H9 (cell line): ENCODE measurements around the gene SLC17A2. TPM values are rescaled to one million over a fixed set of nuclear protein-coding genes. Genes with fewer than 3 reads are reported as not detected.

Experiments
- DNase-seq: peaks from one replicate; pipeline ENCODE4 v3.0.0-alpha.2; 2017
- H2AFZ ChIP-seq: one replicate; pipeline ENCODE4 v1.6.1; 2013; ENCODE audit warnings: mild to moderate bottlenecking, low read length, control low read depth, moderate library complexity
- H2AK5ac ChIP-seq: 2 replicates; pipeline ENCODE4 v1.6.1; 2013; ENCODE audit warnings: low read length, control low read depth, mixed read lengths; ENCODE audit not compliant: insufficient read length
- H2BK120ac ChIP-seq: one replicate; pipeline ENCODE4 v1.6.1; 2013; ENCODE audit warnings: low read depth, mild to moderate bottlenecking, low read length, control low read depth, inconsistent platforms; ENCODE audit not compliant: poor library complexity, severe bottlenecking
- H2BK12ac ChIP-seq: 2 replicates; pipeline ENCODE4 v1.6.1; 2013; ENCODE audit warnings: low read length, control low read depth, mixed read lengths, low read depth; ENCODE audit not compliant: insufficient read length
- H2BK15ac ChIP-seq: 2 replicates; pipeline ENCODE4 v1.6.1; 2013; ENCODE audit warnings: low read depth, low read length, control low read depth
- H2BK20ac ChIP-seq: one replicate; pipeline ENCODE4 v1.6.1; 2013; ENCODE audit warnings: low read depth, mild to moderate bottlenecking, low read length, control low read depth, inconsistent platforms; ENCODE audit not compliant: poor library complexity, severe bottlenecking
- H2BK5ac ChIP-seq: 2 replicates; pipeline ENCODE4 v1.6.1; 2013; ENCODE audit warnings: low read length, control low read depth, mixed read lengths; ENCODE audit not compliant: insufficient read length
- H3K14ac ChIP-seq: 2 replicates; pipeline ENCODE4 v1.6.1; 2013; ENCODE audit warnings: low read length, control low read depth; ENCODE audit not compliant: insufficient read depth
- H3K18ac ChIP-seq: 2 replicates; pipeline ENCODE4 v1.6.1; 2013; ENCODE audit warnings: low read depth, mild to moderate bottlenecking, mixed read lengths, low read length, control low read depth; ENCODE audit not compliant: insufficient read length
- H3K23ac ChIP-seq: 2 replicates; pipeline ENCODE4 v1.6.1; 2013; ENCODE audit warnings: low read length, control low read depth, mixed read lengths, low read depth; ENCODE audit not compliant: insufficient read length
- H3K23me2 ChIP-seq: 2 replicates; pipeline ENCODE4 v1.6.1; 2013; ENCODE audit warnings: low read depth, mild to moderate bottlenecking, mixed read lengths, low read length, control low read depth; ENCODE audit not compliant: insufficient read length, poor library complexity, severe bottlenecking
- H3K27ac ChIP-seq: 2 replicates; pipeline ENCODE4 v1.5.1; 2013; ENCODE audit warnings: low read length, control low read depth, mixed read lengths, low read depth; ENCODE audit not compliant: insufficient read length
- H3K27me3 ChIP-seq: 2 replicates; pipeline ENCODE4 v1.6.1; 2013; ENCODE audit warnings: low read length, control low read depth, inconsistent platforms; ENCODE audit not compliant: insufficient read depth
- H3K4ac ChIP-seq: 2 replicates; pipeline ENCODE4 v1.6.1; 2013; ENCODE audit warnings: low read depth, mild to moderate bottlenecking, control low read depth, inconsistent platforms, low read length, moderate library complexity
- H3K4me1 ChIP-seq: 2 replicates; pipeline ENCODE4 v1.6.1; 2013; ENCODE audit warnings: low read length, control low read depth, inconsistent platforms; ENCODE audit not compliant: insufficient read depth
- H3K4me2 ChIP-seq: 2 replicates; pipeline ENCODE4 v1.6.1; 2013; ENCODE audit warnings: low read length, control low read depth, mixed read lengths; ENCODE audit not compliant: insufficient read length, insufficient read depth
- H3K56ac ChIP-seq: 2 replicates; pipeline ENCODE4 v1.6.1; 2013; ENCODE audit warnings: low read depth, mild to moderate bottlenecking, mixed read lengths, low read length, control low read depth; ENCODE audit not compliant: insufficient read length
- H3K79me1 ChIP-seq: 2 replicates; pipeline ENCODE4 v1.6.1; 2013; ENCODE audit warnings: low read depth, mild to moderate bottlenecking, moderate library complexity, low read length, control low read depth, inconsistent platforms; ENCODE audit not compliant: insufficient read depth, poor library complexity, severe bottlenecking
- H3K79me2 ChIP-seq: 2 replicates; pipeline ENCODE4 v1.6.1; 2013; ENCODE audit warnings: low read length, control low read depth, inconsistent platforms; ENCODE audit not compliant: insufficient read depth
- H3K9ac ChIP-seq: 2 replicates; pipeline ENCODE4 v1.6.1; 2013; ENCODE audit warnings: low read length, control low read depth, mixed read lengths; ENCODE audit not compliant: insufficient read length; ENCODE audit errors: extremely low read depth
- H3K9me3 ChIP-seq: one replicate; pipeline ENCODE4 v1.6.1; 2013; ENCODE audit warnings: low read depth, low read length, inconsistent platforms; ENCODE audit not compliant: control insufficient read depth
- H3T11ph ChIP-seq: one replicate; pipeline ENCODE4 v1.6.1; 2013; ENCODE audit warnings: mild to moderate bottlenecking, low read length, control low read depth, inconsistent platforms
- H4K20me1 ChIP-seq: one replicate; pipeline ENCODE4 v1.6.1; 2013; ENCODE audit not compliant: control insufficient read depth, insufficient read length, insufficient read depth
- H4K5ac ChIP-seq: 2 replicates; pipeline ENCODE4 v1.6.1; 2013; ENCODE audit warnings: low read depth, mild to moderate bottlenecking, mixed read lengths, low read length, control low read depth; ENCODE audit not compliant: insufficient read length
- H4K8ac ChIP-seq: replicated peaks from 2 replicates; pipeline ENCODE4 v1.6.1; 2013; ENCODE audit warnings: low read length, control low read depth, mixed read lengths, low read depth; ENCODE audit not compliant: insufficient read length
- H4K91ac ChIP-seq: 2 replicates; pipeline ENCODE4 v1.6.1; 2013; ENCODE audit warnings: low read depth, mild to moderate bottlenecking, moderate library complexity, mixed read lengths, low read length, control low read depth; ENCODE audit not compliant: insufficient read length
- H3K27ac Mint-ChIP-seq, 3 experiments: 2 replicates in 2 of 3; 3 replicates in 1 of 3; pipeline ENCODE4 v1.8.0; 2020 to 2021; ENCODE audit warnings: mixed read lengths in 3 of 3, mild to moderate bottlenecking in 1 of 3, moderate library complexity in 1 of 3
- H3K27me3 Mint-ChIP-seq: 2 replicates; pipeline ENCODE4 v1.8.0; 2021; ENCODE audit warnings: low read depth, mild to moderate bottlenecking, moderate library complexity, mixed read lengths
- H3K36me3 Mint-ChIP-seq, 3 experiments: 2 replicates in 2 of 3; 3 replicates in 1 of 3; pipeline ENCODE4 v1.8.0; 2020 to 2021; ENCODE audit warnings: low read depth in 3 of 3, mixed read lengths in 3 of 3; ENCODE audit not compliant: insufficient read depth in 1 of 3
- H3K4me1 Mint-ChIP-seq, 2 experiments: 2 replicates each; pipeline ENCODE4 v1.8.0; 2020; ENCODE audit warnings: mixed read lengths in 2 of 2
- H3K4me3 Mint-ChIP-seq, 2 experiments: 2 replicates in 1 of 2; 3 replicates in 1 of 2; pipeline ENCODE4 v1.8.0; 2020 to 2021; ENCODE audit warnings: mild to moderate bottlenecking in 2 of 2, mixed read lengths in 2 of 2, moderate library complexity in 1 of 2
- H3K9me3 Mint-ChIP-seq, 2 experiments: 2 replicates in 1 of 2; 3 replicates in 1 of 2; pipeline ENCODE4 v1.8.0; 2020; ENCODE audit warnings: mild to moderate bottlenecking in 2 of 2, mixed read lengths in 2 of 2, moderate library complexity in 1 of 2
- WGBS: extraction: QIAGEN DNeasy Blood & Tissue Kit; methylation state at CpG from one replicate; pipeline ENCODE4 v1.1.7; 2013; ENCODE audit warnings: missing lambda C conversion rate, low lambda C conversion rate, mixed read lengths; ENCODE audit not compliant: insufficient read length; ENCODE audit errors: extremely low coverage; 5-methylcytosine and 5-hydroxymethylcytosine counted together
- total RNA-seq: library from RNA; stranded (reverse); gene quantifications from 2 replicates; pipeline ENCODE4 v1.2.1, GENCODE V29; 2021
- TF ChIP-seq, protein P1 (sequence below): fragments of 200-600 bp; sonication (generic); conservative IDR thresholded peaks from 3 replicates; pipeline ENCODE4 v1.8.0; 2021; ENCODE audit warnings: antibody characterized with exemption, mild to moderate bottlenecking

SLC17A2 gene
- total RNA-seq, 1 experiment from 2014 or later = not detected

DNA sequence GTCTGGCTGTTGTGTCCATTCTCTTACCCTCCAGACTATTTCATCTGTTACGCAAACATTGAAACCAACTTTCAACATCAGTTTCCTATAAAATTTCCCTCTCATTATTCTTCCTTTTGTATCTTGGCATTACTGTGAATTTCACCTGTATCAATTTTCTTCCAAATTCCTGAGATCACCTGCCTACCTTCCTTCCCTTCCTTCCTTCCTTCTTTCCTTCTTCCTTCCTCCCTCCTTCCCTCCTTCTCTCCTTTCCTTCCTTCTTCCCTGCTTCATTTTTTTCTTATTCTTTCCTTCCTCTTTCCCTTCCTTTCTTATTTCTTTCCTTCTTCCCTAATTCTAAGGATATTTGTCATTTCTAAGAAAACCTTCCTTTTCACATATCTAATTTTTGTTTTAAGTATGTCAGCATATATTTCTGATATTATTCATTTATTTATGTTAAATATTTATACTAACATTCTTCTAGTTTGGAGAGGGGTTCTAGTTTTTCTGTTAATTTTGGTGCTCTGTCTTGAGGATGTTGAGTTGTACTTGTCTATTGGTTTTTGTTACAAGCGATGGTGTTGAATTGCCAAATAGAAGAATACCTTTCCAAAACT lies 51.7 kb downstream of the SLC17A2 start:
- H4K20me1 ChIP-seq = no peaks in the 10 kb centered on the region
- no peak overlapping the region for H3K18ac ChIP-seq
- no peaks in the 10 kb centered on the region for H3K27me3 ChIP-seq
- no peak overlapping the region for H4K8ac ChIP-seq
- no peak overlapping the region for H2BK20ac ChIP-seq
- H3K23me2 ChIP-seq = no peaks in the 10 kb centered on the region
- no peak overlapping the region for H3K4ac ChIP-seq
- H3K79me1 ChIP-seq = no peaks in the 10 kb centered on the region
- Mint-ChIP-seq H3K4me3 (no peak overlapping the region), H3K9me3 (no peaks in the 10 kb centered on the region), H3K36me3 (no peaks in the 10 kb centered on the region), H3K27ac (no peak overlapping the region), H3K4me1 (no peaks in the 10 kb centered on the region), H3K27me3 (peaks cover 9% of the 10 kb centered on the region)
- H2BK12ac ChIP-seq = no peak overlapping the region
- no CpG with 5 or more reads among the region's 2 CpGs for WGBS
- H2AK5ac ChIP-seq = no peak overlapping the region
- H3K56ac ChIP-seq = no peak overlapping the region
- no peak overlapping the region for H3K23ac ChIP-seq
- H3K4me2 ChIP-seq = no peak overlapping the region
- H4K5ac ChIP-seq = no peak overlapping the region
- no peak overlapping the region for H2AFZ ChIP-seq
- H3K27ac ChIP-seq = no peak overlapping the region
- DNase-seq = no peak
- no peak overlapping the region for H3K9ac ChIP-seq
- TF ChIP-seq, protein P1, sequence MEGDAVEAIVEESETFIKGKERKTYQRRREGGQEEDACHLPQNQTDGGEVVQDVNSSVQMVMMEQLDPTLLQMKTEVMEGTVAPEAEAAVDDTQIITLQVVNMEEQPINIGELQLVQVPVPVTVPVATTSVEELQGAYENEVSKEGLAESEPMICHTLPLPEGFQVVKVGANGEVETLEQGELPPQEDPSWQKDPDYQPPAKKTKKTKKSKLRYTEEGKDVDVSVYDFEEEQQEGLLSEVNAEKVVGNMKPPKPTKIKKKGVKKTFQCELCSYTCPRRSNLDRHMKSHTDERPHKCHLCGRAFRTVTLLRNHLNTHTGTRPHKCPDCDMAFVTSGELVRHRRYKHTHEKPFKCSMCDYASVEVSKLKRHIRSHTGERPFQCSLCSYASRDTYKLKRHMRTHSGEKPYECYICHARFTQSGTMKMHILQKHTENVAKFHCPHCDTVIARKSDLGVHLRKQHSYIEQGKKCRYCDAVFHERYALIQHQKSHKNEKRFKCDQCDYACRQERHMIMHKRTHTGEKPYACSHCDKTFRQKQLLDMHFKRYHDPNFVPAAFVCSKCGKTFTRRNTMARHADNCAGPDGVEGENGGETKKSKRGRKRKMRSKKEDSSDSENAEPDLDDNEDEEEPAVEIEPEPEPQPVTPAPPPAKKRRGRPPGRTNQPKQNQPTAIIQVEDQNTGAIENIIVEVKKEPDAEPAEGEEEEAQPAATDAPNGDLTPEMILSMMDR = no peak
- no peaks in the 10 kb centered on the region for H3K9me3 ChIP-seq
- no peaks in the 10 kb centered on the region for H3K79me2 ChIP-seq
- no peak overlapping the region for H4K91ac ChIP-seq
- no peak overlapping the region for H2BK5ac ChIP-seq
- H3K4me1 ChIP-seq = no peaks in the 10 kb centered on the region
- H2BK15ac ChIP-seq = no peak overlapping the region
- no peak overlapping the region for H3K14ac ChIP-seq
- no peak overlapping the region for H3T11ph ChIP-seq
- H2BK120ac ChIP-seq = no peak overlapping the region
